GM13977 (cell line): ENCODE results near the gene TMEM154.

Source experiments
- DNase-seq: peaks from one replicate; pipeline ENCODE4 v3.0.0; 2012; ENCODE audit warnings: low spot score
- in situ Hi-C: fragments of 300-500 bp; cut with MboI; formaldehyde crosslinking; loops from one replicate; pipeline ENCODE4 v1.12.0; 2022; ENCODE audit warnings: low sequenced_read_pairs, low pct_unique_long_range_greater_than_20kb, mixed read lengths, inconsistent platforms; ENCODE audit not compliant: unreplicated experiment
- TF ChIP-seq, protein P1 (sequence below): IDR thresholded peaks from 2 replicates; pipeline ENCODE4 v1.5.1; 2012; ENCODE audit warnings: mild to moderate bottlenecking, control low read depth; ENCODE audit not compliant: insufficient read depth; ENCODE audit errors: extremely low read depth, missing control alignments

Gene TMEM154

DNA sequence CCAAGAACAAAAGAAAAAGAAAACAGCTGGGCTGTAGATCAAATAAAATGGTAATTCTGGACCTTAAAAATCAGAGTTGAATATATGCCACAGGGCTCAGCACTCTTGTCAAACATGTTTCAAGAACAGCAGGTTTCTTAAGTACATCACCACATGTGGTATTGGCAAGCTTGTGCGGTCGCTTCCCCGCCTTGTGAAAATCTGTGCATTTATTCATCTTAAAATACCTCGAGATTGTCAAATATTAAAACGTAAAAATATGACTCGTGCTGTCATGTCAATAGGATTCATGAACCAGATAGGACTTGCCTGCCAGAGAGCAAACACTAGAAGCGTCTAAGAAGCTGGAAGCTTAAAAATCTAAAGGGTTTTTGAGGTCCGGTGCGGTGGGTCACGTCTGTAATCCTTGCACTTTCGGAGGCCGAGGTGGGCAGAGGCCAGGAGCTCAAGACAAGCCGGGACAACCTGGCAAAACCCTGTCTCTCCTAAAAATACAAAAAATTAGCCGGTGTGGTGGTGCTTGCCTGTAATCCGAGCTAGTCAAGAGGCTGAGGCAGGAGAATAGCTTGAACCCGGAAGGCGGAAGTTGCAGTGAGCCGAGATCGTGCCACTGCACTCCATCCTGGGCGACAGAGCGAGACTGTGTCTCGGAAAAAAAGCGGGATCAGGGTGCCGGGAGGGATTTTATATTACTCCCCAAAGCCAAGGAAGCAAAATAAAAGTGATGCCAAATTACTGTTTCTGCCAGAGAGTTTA, 40.2 kb upstream of the TMEM154 start:
- in situ Hi-C loops: no loop called here
- no peak for DNase-seq
- TF ChIP-seq, protein P1, sequence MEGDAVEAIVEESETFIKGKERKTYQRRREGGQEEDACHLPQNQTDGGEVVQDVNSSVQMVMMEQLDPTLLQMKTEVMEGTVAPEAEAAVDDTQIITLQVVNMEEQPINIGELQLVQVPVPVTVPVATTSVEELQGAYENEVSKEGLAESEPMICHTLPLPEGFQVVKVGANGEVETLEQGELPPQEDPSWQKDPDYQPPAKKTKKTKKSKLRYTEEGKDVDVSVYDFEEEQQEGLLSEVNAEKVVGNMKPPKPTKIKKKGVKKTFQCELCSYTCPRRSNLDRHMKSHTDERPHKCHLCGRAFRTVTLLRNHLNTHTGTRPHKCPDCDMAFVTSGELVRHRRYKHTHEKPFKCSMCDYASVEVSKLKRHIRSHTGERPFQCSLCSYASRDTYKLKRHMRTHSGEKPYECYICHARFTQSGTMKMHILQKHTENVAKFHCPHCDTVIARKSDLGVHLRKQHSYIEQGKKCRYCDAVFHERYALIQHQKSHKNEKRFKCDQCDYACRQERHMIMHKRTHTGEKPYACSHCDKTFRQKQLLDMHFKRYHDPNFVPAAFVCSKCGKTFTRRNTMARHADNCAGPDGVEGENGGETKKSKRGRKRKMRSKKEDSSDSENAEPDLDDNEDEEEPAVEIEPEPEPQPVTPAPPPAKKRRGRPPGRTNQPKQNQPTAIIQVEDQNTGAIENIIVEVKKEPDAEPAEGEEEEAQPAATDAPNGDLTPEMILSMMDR: no peak

DNA sequence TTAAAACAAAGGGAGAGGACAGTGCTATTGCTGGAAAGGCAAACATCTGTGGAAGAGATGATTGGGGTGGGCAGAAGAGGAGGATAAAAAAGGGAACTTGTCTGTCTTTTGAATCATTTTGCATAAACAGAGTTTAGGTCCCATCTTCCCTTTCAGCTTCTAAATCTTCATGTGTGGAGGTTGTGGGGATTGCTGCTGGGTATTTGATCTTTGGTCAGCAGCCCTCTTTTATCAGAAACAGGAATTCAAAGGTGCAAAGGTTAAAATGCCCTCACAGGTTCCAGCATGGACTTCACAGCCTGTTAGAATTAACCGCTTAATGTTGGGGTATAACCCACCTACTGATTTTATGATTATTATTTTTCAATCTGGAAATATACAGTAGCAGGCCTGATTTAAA, 39.5 kb upstream of the TMEM154 start:
- no peak for DNase-seq
- TF ChIP-seq, protein P1: no peak
- in situ Hi-C loops: no loop called here

DNA sequence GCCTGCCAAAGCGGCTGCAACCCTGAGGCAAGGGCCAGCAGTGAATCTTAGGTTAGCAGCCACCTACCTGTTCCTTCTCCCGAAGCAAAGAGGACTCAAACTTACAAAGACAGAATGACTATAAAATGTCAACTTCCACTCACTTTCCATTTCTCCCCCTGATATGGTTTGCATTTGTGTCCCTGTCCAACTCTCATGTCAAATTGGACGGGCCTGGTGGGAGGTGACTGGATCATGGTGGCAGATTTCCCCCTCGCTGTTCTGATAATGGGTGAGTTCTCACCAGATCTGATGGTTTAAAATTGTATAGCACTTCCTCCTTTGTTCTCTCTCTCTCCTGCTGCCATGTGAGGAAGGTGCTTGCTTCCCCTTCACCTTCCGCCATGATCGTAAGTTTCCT, 35.3 kb upstream of the TMEM154 start:
- in situ Hi-C loops: no loop called here
- TF ChIP-seq, protein P1: no peak
- DNase-seq: no peak

DNA sequence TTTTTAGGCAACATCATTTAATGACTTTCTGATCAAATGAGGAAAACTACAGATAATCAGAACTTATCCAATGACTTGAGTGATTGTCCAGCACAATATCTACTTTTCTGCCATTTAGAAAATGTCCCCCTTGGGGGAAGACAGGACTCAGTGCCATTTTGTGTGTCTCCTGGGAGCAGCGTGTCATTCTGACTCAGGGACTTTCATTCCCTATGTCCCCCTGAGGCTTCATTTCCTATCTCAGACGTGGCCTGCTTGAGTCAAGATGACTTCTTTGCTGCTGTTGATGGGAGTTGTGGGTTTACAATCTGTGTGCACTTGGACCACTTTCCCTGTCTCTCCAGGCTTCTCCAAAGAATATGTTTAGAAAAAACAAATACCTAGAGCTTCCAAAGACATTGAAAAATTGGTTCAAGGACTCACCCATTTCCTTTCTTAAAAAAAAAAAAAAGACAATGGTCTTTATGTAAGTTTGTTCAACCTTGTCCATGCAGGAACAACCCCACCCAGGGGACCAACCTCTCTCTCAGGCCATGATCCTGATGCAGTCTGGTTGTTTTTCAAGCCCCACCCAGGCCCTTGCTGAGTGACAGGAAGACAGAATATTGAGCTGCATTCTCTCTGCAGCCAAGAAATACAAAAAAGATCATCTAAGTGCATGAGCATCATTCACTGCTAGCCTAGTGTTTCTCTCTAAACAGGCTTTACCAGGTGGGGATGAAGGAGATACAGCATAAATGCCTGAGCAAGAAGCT, 34.3 kb upstream of the TMEM154 start:
- no peak for DNase-seq
- TF ChIP-seq, protein P1: no peak
- in situ Hi-C loops: no loop called here

DNA sequence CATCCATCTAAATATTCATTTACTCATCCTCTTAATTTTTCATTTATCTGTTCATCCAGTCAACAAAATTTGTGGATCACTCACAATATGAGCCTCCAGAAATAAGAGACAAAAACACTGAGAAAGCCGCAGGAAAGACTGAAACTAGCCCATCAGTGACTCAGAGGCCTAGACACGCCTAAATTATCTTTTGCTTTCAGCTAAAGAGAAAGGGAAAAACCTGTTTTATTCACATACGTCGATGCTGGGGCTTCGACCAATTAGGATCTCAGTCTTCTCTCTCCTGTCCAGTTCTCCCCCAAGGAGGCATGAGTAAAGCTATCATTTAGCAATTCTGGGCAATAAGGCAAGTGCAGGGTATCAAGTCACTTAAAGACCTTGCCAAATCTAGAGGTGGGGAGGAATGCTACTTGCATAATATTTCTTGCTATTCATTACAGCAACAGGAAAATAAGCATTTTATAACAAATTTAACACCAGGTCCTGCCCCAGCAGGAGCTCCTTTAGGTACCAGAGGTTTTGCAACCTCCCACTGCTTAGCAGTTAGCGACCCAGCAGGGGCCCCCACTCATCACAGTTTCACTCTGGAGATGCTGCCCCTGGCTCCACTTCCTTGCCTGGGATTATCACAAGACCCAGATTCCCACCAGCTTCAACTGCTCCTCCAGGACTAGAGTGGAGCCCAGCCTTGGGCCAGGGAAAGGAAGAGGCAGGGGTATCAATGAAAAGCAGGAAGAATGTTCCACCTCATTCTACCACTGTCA, 30.1 kb upstream of the TMEM154 start:
- in situ Hi-C loops: no loop called here
- peak; percentile 56 for DNase-seq
- TF ChIP-seq, protein P1: no peak

DNA sequence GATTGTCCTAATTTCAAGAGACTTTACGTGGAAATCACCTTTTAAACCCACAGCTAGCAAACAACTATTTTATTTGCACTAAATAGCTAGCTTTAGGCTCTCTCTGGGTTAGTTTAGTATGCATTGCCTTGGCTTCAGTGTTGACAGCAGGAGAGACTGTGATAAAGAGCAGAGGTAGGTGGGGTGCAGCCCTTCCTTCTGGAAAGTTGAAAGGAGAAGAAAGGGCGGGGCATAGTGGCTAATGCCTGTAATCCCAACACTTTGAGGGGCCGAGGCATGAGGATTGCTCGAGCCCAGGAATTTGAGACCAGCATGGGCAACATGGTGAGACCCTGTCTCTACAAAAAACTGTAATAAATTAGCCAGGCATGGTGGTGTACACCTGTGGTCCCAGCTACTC, 29.0 kb upstream of the TMEM154 start:
- TF ChIP-seq, protein P1: no peak
- DNase-seq: no peak
- in situ Hi-C loops: no loop called here
